ENCODE data around the gene PPM1F. TPM values are rescaled to one million over a fixed set of nuclear protein-coding genes. Genes with fewer than 3 reads are reported as not detected.

The PPM1F gene, protein sequence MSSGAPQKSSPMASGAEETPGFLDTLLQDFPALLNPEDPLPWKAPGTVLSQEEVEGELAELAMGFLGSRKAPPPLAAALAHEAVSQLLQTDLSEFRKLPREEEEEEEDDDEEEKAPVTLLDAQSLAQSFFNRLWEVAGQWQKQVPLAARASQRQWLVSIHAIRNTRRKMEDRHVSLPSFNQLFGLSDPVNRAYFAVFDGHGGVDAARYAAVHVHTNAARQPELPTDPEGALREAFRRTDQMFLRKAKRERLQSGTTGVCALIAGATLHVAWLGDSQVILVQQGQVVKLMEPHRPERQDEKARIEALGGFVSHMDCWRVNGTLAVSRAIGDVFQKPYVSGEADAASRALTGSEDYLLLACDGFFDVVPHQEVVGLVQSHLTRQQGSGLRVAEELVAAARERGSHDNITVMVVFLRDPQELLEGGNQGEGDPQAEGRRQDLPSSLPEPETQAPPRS
- total RNA-seq (10 to 100 TPM; 23.6 to 25.1 TPM), polyA plus RNA-seq (1 to 10 TPM; 8.3 to 9.9 (median 9.6) TPM), total RNA-seq (45.5 to 71.5 (median 58.8) reads per million in 6 experiments)

DNA sequence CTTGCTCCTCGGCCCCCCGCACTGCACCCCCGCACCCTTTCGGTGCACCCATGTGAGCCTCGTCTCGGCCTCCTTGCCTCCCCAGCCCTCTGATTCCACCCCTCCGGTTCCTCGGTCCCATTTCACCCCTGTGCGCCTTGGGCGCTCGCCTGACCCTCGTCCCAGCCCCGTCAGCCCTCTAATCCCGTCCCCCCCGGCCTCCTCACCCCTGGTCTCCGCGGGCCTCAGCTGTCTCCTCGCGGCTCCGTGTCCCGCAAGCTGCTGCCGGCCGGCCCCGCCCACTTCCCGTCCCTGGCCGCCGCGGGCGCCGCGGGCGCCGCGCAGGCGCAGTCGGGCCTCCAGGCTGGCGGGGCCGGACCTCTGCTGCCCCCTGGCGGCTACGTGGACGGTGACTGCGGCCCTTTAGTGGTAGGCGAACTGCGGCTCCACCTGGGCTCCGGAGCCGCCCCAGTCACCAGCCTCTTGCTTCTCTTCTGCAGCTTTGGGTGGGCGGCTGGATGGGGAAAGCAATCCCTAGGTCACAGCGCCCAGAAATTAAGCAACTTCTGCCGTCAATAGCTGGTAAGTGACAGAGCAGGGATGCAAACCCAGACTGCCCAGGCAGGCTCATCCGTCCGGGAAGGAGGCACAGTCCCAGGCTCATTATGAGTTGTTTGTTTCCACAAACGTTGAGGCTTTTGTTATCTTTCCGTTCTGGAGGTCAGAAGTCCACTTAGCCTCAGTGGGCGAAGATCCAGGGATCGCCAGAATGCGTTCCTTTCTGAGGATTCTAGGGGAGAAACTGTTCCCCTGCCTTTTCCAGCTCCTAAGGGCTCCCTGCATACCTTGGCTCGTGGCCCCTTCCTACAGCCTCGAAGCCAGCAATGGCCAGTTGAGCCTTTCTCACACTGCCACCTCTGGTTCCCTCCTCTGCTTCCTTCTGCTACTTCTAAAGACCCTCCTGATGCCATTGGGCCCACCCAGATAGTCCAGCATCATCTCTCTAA is at the start of gene PPM1F:
Gene PPM1F (minus strand): TSS at position 263 of the 986 bp plus-strand sequence. CDS start 6,800 bp downstream, outside the sequence.
- peak within 1 kb of the TSS; percentile 37 to 91 (median 82) for H3K27ac Mint-ChIP-seq

DNA sequence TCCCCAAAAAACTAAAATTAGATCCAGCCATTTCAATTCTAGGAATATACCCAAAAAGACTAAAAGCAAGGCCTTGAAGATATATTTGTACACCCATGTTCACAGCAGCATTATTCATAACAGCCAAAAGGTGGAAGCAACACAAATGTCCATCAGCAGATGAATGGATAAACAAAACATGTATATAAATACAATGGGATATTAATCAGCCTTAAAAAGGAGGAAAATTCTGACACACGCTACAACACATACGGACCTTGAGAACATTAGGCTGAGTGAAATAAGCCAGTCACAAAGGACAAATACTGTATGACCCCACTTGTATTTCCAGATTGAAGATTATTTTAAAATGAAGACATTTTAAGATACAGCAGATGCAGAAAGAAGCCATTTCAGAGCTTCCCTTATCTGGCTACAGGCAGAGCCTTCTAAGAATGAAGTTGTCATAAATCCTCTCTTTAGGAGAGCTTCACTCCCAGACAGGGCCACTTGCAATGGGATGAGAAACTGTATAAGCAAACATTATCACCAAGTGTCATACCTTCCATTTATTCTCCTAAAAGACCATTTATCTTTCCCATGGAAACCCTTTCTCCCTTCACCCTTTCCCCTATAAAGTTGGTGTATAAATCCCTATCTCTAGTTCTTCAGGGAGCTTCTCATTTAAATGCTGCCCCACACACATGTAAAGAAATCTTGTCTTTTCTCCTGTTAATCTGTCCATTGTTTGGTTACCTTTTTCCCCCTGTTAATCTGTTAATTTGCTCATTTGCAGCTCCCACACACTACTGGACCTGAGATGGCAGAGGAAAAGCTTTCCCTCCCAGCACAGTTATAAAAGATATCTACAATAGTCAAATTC is 49.2 kb upstream of the PPM1F start:
- Mint-ChIP-seq H3K27me3 (peaks cover 0 to 7% (median 3%) of the 10 kb centered on the region in 5 donors), H3K4me1 (no peaks in the 10 kb centered on the region), H3K4me3 (no peak overlapping the region), H3K9me3 (no peaks in the 10 kb centered on the region), H3K27ac (no peak overlapping the region), H3K36me3 (no peaks in the 10 kb centered on the region)
- ATAC-seq (no peak), DNase-seq (no peak)
- POLR2A ChIA-PET = no interaction called here

More for the DNA sequence above, at the start of gene PPM1F:
- Mint-ChIP-seq H3K27me3 (no peaks in the 10 kb centered on the region), H3K4me1 (peaks cover 8 to 34% (median 27%) of the 10 kb centered on the region in 4 donors), H3K36me3 (no peaks in the 10 kb centered on the region), H3K9me3 (no peaks in the 10 kb centered on the region), H3K4me3 (peak within 1 kb of the TSS; percentile 78 to 92 (median 86))
- ATAC-seq (peak; percentile 89 to 90), DNase-seq (peak; percentile 81 to 99 (median 92))
- POLR2A ChIA-PET = interaction anchor here (0.5 to 2.2 kb wide), 4 partner anchors 10 to 29 kb away, joined by 3 to 16 read pairs (median 6); no protein-coding TSS in a partner anchor

DNA sequence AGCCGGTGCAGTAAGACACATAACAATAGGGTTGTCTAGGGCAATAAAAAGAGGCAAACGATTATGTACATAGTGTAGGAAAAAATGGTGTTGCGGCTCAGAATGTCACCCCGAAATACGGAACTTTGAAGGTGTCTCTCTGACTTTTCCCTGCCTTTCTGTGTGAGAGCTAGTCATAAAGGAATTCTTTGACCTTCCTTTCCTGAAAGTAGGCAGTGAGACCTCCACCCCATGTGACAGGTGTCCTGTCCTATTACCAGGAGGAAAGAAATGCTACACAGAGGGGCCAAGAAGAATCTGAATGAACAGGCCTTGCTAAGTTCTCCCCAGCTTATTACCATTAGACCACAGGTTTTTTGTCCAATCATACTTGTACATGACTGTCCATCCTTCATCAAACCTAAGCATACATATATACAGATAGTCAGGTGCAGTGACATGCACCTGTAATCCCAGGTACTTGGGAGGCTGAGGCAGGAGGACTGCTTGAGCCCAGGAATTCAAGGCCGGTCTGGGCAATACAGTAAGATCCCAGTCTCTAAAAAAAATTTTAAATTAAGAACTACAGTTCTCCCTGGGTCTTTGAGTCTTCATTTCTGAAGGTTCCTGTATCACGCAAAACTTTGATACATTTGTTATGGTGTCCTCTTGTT is 46.1 kb upstream of the PPM1F start:
- Mint-ChIP-seq H3K4me3 (no peak overlapping the region), H3K4me1 (no peaks in the 10 kb centered on the region), H3K9me3 (no peaks in the 10 kb centered on the region), H3K27ac (no peak overlapping the region), H3K36me3 (no peaks in the 10 kb centered on the region), H3K27me3 (peaks cover 0 to 7% (median 3%) of the 10 kb centered on the region in 5 donors)
- DNase-seq = no peak
- POLR2A ChIA-PET = no interaction called here
- no peak for ATAC-seq

DNA sequence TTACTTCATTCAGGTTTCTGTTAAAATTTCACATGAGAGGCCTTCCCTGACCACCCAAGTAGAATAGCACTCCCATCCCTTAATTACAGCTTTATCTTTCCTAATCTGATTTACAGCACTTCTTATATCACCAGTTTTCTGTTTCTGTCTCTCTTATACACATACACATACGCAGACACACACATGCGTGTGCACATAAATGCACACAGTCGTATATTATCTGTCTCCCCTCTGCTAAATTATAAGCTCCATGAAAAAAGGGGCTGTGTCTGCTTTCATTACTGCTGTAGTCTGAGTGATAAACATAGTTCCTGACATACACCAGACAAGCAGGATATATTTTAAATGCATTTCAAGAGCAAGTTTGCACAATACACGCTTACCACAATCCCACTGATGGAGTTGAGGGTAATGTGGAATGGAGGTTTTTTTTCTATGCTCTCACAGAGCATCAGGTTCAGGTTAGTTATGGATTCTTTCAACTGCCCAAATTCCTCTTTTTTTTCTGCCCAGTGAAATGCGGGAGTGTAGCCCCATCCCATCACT is 43.6 kb upstream of the PPM1F start:
- no peaks in the 10 kb centered on the region for H3K36me3 Mint-ChIP-seq
- DNase-seq = no peak
- no peak overlapping the region for H3K4me3 Mint-ChIP-seq
- no peaks in the 10 kb centered on the region for H3K4me1 Mint-ChIP-seq
- H3K27me3 Mint-ChIP-seq = peaks cover 0 to 7% (median 3%) of the 10 kb centered on the region in 5 donors
- H3K9me3 Mint-ChIP-seq = no peaks in the 10 kb centered on the region
- H3K27ac Mint-ChIP-seq = peak overlapping the region in 1 of 10 donors; percentile 2
- ATAC-seq = no peak
- POLR2A ChIA-PET = no interaction called here

DNA sequence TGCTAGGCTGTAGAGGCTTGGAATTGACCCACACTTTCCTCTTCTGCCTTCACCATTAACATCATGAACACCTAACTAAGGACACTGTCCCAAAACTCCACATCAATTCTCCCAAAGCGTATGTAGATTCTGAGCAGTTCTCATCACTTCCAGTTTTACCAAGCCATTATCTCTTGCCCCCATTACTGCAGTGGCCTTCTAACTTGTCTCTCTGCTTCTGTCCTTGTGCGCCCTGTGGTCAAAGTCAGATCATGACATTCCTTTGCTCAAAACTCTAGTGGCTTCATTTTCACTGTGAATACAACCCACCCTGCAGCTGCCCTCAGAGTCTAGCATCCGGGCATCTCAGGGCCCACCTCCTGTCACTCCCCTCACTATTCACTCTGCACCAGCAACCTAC is 43.0 kb upstream of the PPM1F start:
- H3K36me3 Mint-ChIP-seq = no peaks in the 10 kb centered on the region
- no peaks in the 10 kb centered on the region for H3K4me1 Mint-ChIP-seq
- H3K27me3 Mint-ChIP-seq = peaks cover 0 to 7% (median 3%) of the 10 kb centered on the region in 5 donors
- POLR2A ChIA-PET = no interaction called here
- H3K9me3 Mint-ChIP-seq = no peaks in the 10 kb centered on the region
- ATAC-seq = no peak
- no peak for DNase-seq
- H3K4me3 Mint-ChIP-seq = no peak overlapping the region
- H3K27ac Mint-ChIP-seq = peak overlapping the region in 2 of 10 donors; percentile 2 to 5

DNA sequence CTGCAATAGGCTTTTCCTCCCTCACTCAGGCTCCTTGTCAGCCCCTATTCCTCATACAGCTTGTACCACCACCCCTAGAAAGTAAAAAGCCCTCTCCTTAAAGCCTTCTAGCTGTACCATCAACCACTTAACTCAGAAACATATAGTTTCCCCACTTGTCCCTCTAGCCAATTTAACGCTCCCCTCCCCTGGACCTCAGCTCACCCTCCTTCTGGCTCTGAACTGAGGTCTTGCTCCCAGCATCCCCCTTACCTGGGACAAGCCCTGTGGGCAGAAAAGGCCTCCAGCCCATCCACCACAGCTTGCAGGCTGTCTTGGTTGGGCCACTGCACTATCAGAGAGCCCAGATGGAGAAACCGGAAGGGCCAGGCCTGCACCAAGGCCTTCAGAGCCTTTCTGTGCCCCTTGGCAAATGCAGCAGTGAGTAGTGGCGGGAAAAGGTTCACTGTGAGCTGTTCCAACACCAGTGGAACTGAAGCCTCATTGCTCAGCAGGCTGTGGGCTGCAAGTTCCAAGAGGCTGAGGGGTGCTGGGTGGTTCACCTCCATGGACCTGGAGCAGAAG is 42.3 kb upstream of the PPM1F start:
- Mint-ChIP-seq H3K27me3 (peaks cover 0 to 6% (median 3%) of the 10 kb centered on the region in 5 donors), H3K36me3 (no peaks in the 10 kb centered on the region), H3K27ac (no peak overlapping the region), H3K9me3 (no peaks in the 10 kb centered on the region), H3K4me3 (no peak overlapping the region), H3K4me1 (no peaks in the 10 kb centered on the region)
- POLR2A ChIA-PET = no interaction called here
- ATAC-seq (no peak), DNase-seq (no peak)

DNA sequence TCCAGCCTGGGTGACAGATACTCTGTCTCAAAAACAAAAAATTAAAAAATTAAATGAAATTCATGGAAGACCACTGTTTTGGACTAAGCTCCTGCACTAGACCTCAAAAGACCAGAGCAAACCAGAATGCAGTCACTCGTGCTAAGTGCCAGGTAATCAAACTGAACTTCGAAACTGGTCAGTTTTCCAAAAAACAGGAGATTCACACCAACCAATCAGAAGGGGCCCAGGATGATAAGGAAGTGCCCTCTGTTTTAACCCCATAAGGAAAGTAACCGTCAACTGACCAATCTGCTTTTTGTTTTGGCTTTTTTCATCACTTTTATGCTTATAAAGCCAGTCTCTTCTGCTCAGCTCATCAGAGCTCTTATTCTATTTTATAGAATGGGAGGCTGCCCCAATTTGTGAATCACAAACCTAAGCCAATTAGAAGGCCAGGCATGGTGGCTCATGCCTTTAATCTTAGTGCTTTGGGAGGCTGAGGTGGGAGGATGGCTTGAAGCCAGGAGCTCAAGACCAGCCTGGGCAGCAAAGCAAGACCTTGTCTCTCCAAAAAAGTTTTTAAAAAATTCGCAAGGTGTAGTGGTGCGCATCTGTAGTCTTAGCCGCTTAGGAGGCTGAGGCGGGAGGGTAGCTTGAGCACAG is 40.1 kb upstream of the PPM1F start:
- H3K9me3 Mint-ChIP-seq = no peaks in the 10 kb centered on the region
- H3K27ac Mint-ChIP-seq = peak overlapping the region in 1 of 10 donors; percentile 75
- H3K27me3 Mint-ChIP-seq = peaks cover 0 to 4% (median 3%) of the 10 kb centered on the region in 5 donors
- ATAC-seq (no peak), DNase-seq (no peak)
- no peak overlapping the region for H3K4me3 Mint-ChIP-seq
- H3K36me3 Mint-ChIP-seq = no peaks in the 10 kb centered on the region
- POLR2A ChIA-PET = no interaction called here
- no peaks in the 10 kb centered on the region for H3K4me1 Mint-ChIP-seq

DNA sequence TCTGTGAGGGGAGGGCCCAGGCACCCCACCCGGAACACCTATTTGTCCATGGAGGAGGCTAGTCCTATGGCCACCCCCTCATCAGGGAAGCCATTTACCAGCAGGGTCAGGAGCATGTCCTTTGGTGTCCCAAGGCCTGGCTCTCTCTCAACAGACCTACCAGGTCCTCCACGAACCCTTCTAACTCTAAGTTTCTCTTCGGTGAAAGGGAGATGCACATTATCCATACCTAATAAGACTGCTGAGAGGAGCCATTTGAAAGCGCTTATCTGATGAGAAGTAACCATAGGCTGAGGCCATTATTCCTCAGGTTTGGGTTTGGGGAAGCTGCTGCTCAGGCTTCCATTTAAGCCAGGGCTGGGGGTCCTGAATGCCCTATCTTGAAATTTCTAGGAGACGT is 39.1 kb upstream of the PPM1F start:
- POLR2A ChIA-PET = no interaction called here
- no peak overlapping the region for H3K4me3 Mint-ChIP-seq

DNA sequence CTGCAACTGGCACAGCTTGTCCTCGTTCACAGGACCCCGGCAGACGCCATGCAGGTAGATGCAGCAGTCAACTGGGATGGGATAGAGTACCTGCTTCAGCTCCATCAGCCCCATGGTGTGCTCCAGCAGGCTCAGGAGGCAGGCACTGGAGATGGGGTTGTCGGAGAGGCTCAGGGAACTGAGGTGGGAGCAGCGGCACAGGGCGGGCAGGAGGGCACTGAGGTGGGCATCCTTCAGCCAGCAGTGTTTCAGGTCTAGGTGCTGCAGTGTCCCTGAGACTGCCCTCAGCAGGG is 38.6 kb upstream of the PPM1F start:
- H3K36me3 Mint-ChIP-seq = no peaks in the 10 kb centered on the region
- H3K27me3 Mint-ChIP-seq = peaks cover 0 to 3% (median 0%) of the 10 kb centered on the region in 5 donors
- DNase-seq (no peak), ATAC-seq (no peak)
- POLR2A ChIA-PET = no interaction called here
- no peaks in the 10 kb centered on the region for H3K4me1 Mint-ChIP-seq
- H3K27ac Mint-ChIP-seq = no peak overlapping the region
- H3K4me3 Mint-ChIP-seq = no peak overlapping the region
- H3K9me3 Mint-ChIP-seq = no peaks in the 10 kb centered on the region

More for the DNA sequence above, 39.1 kb upstream of the PPM1F start:
- peaks cover 0 to 3% (median 0%) of the 10 kb centered on the region in 5 donors for H3K27me3 Mint-ChIP-seq
- H3K27ac Mint-ChIP-seq = no peak overlapping the region
- H3K9me3 Mint-ChIP-seq = no peaks in the 10 kb centered on the region
- ATAC-seq = no peak
- H3K36me3 Mint-ChIP-seq = no peaks in the 10 kb centered on the region
- DNase-seq = no peak
- H3K4me1 Mint-ChIP-seq = no peaks in the 10 kb centered on the region

DNA sequence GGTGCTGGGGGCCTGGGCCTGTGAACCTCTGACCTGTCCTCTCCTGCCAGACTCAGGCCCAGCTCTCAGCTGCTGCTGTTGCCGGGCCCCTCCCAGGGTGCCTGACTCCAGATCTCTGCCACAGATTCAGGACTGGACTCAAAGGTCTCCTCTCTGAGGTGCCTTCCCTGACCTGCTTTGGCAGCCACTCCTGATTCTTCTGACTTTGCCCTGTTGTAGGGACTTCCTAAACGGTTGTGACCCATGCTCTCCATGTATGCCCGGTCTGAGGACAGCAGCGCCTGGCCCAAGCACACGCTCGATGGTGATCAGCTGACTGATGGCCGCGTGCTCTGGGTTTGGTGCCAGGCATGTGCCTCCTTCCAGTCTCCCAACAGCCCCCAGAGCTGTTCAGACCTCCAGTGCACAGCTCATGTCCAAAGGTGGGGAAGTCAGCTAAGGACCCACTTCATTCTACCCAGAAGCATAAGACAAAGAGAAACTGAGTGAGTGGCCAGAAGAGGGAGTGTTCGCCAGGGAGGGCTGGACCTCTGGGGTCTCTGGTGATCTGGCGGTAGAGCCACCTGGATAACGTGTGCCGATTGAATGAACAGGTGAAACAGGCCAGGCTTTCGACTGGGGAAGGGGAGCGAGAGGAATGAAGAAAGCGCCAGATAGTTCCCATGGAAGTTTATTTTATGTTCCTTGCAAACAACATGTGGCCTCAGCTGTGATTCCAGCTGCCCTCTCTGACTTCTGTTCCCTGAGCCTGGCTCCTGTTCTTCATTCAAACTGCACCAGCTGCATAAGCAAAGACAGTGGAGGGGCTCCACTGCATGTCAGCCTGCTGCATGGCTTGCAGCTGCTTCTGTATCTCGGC is 38.0 kb upstream of the PPM1F start:
- no peaks in the 10 kb centered on the region for H3K9me3 Mint-ChIP-seq
- no peak for DNase-seq
- H3K4me1 Mint-ChIP-seq = no peaks in the 10 kb centered on the region
- peaks cover 0 to 3% (median 0%) of the 10 kb centered on the region in 5 donors for H3K27me3 Mint-ChIP-seq
- no peaks in the 10 kb centered on the region for H3K36me3 Mint-ChIP-seq
- no peak for ATAC-seq
- H3K27ac Mint-ChIP-seq = no peak overlapping the region
- no peak overlapping the region for H3K4me3 Mint-ChIP-seq
- POLR2A ChIA-PET = no interaction called here
